HepG2 (cell line): ENCODE measurements around the gene MIDN. TPM values are rescaled to one million over a fixed set of nuclear protein-coding genes. Genes with fewer than 3 reads are reported as not detected.
A peak's percentile ranks its signal among the peaks of the same experiment; 100 is the strongest.

Experiments used
- ATAC-seq: fragments of 200-7000 bp; cut with Tn5 transposase; 3 replicates; pipeline ENCODE4 v1.9.1; 2020; ENCODE audit warnings: mild to moderate bottlenecking, moderate library complexity
- BruUV-seq: library from RNA; stranded (reverse); fragments of 400-500 nt; replicated peaks from 2 replicates; lab custom pipeline; 2021; lab: Mats Ljungman, UMichigan
- CTCF ChIA-PET: fragments of 300-600 bp; formaldehyde crosslinking; extraction: SDS; loops from one replicate; lab custom pipeline; 2021; ENCODE audit warnings: low total read pairs, inconsistent platforms, low intra/inter-chr PET ratio; lab: Yijun Ruan, JAX
- POLR2A ChIA-PET: fragments of 350-600 bp; sonication (Branson Sonifier 250); formaldehyde crosslinking; loops from one replicate; lab custom pipeline; 2020; ENCODE audit warnings: antibody characterized with exemption, inconsistent platforms; lab: Yijun Ruan, JAX
- DNase-seq: peaks from one replicate; pipeline ENCODE4 v3.0.0-alpha.2; 2015; ENCODE audit warnings: low spot score
- FAIRE-seq: peaks from 3 replicates; lab custom pipeline; 2011; peaks lifted over from hg19 to GRCh38; lab: Jason Lieb, UNC
- H2AFZ ChIP-seq: one replicate; pipeline ENCODE4 v1.6.1; 2011; ENCODE audit warnings: low read length, inconsistent platforms
- H3K27ac ChIP-seq: fragments of 300-600 bp; 3 replicates; pipeline ENCODE4 v1.8.0; 2011; ENCODE audit warnings: mixed run types, mild to moderate bottlenecking, mixed read lengths, low read length, inconsistent platforms; ENCODE audit not compliant: insufficient read depth; ENCODE audit errors: extremely low read length
- H3K27me3 ChIP-seq, 2 experiments: fragments of 200-600 bp in 1 of 2; 2 replicates in 1 of 2; 3 replicates in 1 of 2; pipeline versions ENCODE4 v1.6.0 to v1.8.0; 2011; ENCODE audit warnings: low read length in 2 of 2, mild to moderate bottlenecking in 2 of 2, moderate library complexity in 2 of 2, inconsistent platforms in 1 of 2; ENCODE audit not compliant: insufficient read depth in 2 of 2, control insufficient read depth in 1 of 2
- H3K36me3 ChIP-seq, 2 experiments: fragments of 200-600 bp in 1 of 2; replicated peaks in 1 of 2; 2 replicates in 1 of 2; 3 replicates in 1 of 2; pipeline versions ENCODE4 v1.5.1 to v1.8.0; 2011; ENCODE audit warnings: low read length in 2 of 2, inconsistent platforms in 1 of 2; ENCODE audit not compliant: insufficient read depth in 2 of 2, control insufficient read depth in 1 of 2
- H3K4me1 ChIP-seq: 2 replicates; pipeline ENCODE4 v1.5.1; 2012; ENCODE audit warnings: low read length, inconsistent platforms; ENCODE audit not compliant: insufficient read depth
- H3K4me2 ChIP-seq: 2 replicates; pipeline ENCODE4 v1.6.0; 2011; ENCODE audit warnings: low read depth, low read length, inconsistent platforms
- H3K4me3 ChIP-seq, 3 experiments: fragments of 200-600 bp in 1 of 3; sonication (generic), shearing (Covaris generic) in 1 of 3; replicated peaks in 1 of 3; 2 replicates each; pipeline ENCODE4 v1.5.1; 2011 to 2016; ENCODE audit warnings: low read length in 3 of 3, inconsistent platforms in 2 of 3, low read depth in 2 of 3, mild to moderate bottlenecking in 2 of 3, control low read depth in 1 of 3, mixed read lengths in 1 of 3; ENCODE audit not compliant: insufficient read depth in 1 of 3
- H3K79me2 ChIP-seq: one replicate; pipeline ENCODE4 v1.6.1; 2011; ENCODE audit warnings: low read length, inconsistent platforms; ENCODE audit not compliant: insufficient read depth
- H3K9ac ChIP-seq: 2 replicates; pipeline ENCODE4 v1.6.0; 2011; ENCODE audit warnings: mild to moderate bottlenecking, low read depth, low read length, inconsistent platforms; ENCODE audit not compliant: insufficient read depth
- H3K9me3 ChIP-seq: 2 replicates; pipeline ENCODE4 v1.5.1; 2012; ENCODE audit warnings: mild to moderate bottlenecking, low read length
- H4K20me1 ChIP-seq: 2 replicates; pipeline ENCODE4 v1.6.0; 2011; ENCODE audit warnings: inconsistent platforms, mild to moderate bottlenecking, low read length, moderate library complexity; ENCODE audit not compliant: insufficient read depth
- ATAD3A ChIP-seq: sonication (generic); formaldehyde crosslinking; IDR thresholded peaks from 2 replicates; pipeline ENCODE4 v1.4.0; 2020; ENCODE audit warnings: missing genetic modification reagents
- BRD4 ChIP-seq: sonication (generic); formaldehyde crosslinking; IDR thresholded peaks from 2 replicates; pipeline ENCODE4 v1.4.0; 2020; ENCODE audit warnings: missing genetic modification reagents
- DPF2 ChIP-seq: sonication (generic); formaldehyde crosslinking; IDR thresholded peaks from 2 replicates; pipeline ENCODE4 v1.4.0; 2020; ENCODE audit warnings: mild to moderate bottlenecking, low read depth, missing genetic modification reagents, borderline replicate concordance
- HNF4A ChIP-seq: sonication (generic); formaldehyde crosslinking; IDR thresholded peaks from 2 replicates; pipeline ENCODE4 v1.4.0; 2020; ENCODE audit warnings: missing genetic modification reagents
- HNRNPK ChIP-seq: fragments of 200-400 bp; formaldehyde crosslinking; IDR thresholded peaks from 2 replicates; pipeline ENCODE4 v1.6.1; 2018; ENCODE audit warnings: low read length, low read depth, moderate library complexity, mild to moderate bottlenecking; ENCODE audit not compliant: poor library complexity, severe bottlenecking
- HNRNPLL ChIP-seq: fragments of 200-400 bp; formaldehyde crosslinking; IDR thresholded peaks from 2 replicates; pipeline ENCODE4 v1.6.1; 2017; ENCODE audit warnings: mild to moderate bottlenecking, low read depth, low read length; ENCODE audit not compliant: poor library complexity, severe bottlenecking
- MXI1 ChIP-seq: IDR thresholded peaks from 3 replicates; pipeline ENCODE4 v1.6.1; 2012; ENCODE audit warnings: low read depth, low read length, inconsistent platforms, borderline replicate concordance
- NFIB ChIP-seq: sonication (generic); formaldehyde crosslinking; IDR thresholded peaks from 2 replicates; pipeline ENCODE4 v1.9.0; 2021; ENCODE audit warnings: missing genetic modification reagents, mild to moderate bottlenecking, borderline replicate concordance
- PBX2 ChIP-seq: IDR thresholded peaks from 2 replicates; pipeline ENCODE4 v1.6.1; 2016; ENCODE audit warnings: control low read depth
- PCBP1 ChIP-seq: fragments of 200-400 bp; formaldehyde crosslinking; IDR thresholded peaks from 2 replicates; pipeline ENCODE4 v1.6.1; 2017; ENCODE audit warnings: mild to moderate bottlenecking, low read depth, low read length, borderline replicate concordance
- RXRB ChIP-seq: IDR thresholded peaks from 2 replicates; pipeline ENCODE4 v1.6.1; 2016; ENCODE audit warnings: borderline replicate concordance, missing genetic modification reagents, missing compliant biosample characterization
- SAP130 ChIP-seq: IDR thresholded peaks from 2 replicates; pipeline ENCODE4 v1.6.1; 2016; ENCODE audit warnings: low read depth
- SIX1 ChIP-seq: sonication (generic); formaldehyde crosslinking; IDR thresholded peaks from 2 replicates; pipeline ENCODE4 v1.4.0; 2020; ENCODE audit warnings: missing genetic modification reagents, borderline replicate concordance
- ZBTB38 ChIP-seq: sonication (generic); formaldehyde crosslinking; IDR thresholded peaks from 2 replicates; pipeline ENCODE4 v1.5.1; 2020; ENCODE audit warnings: mild to moderate bottlenecking, missing genetic modification reagents
- ZFP36 ChIP-seq: fragments of 150-350 bp; IDR thresholded peaks from 2 replicates; pipeline ENCODE4 v1.6.1; 2018; ENCODE audit warnings: borderline replicate concordance, low read length, low read depth; ENCODE audit not compliant: partially characterized antibody
- ZFP36L2 ChIP-seq: sonication (generic); formaldehyde crosslinking; IDR thresholded peaks from 2 replicates; pipeline ENCODE4 v1.4.0; 2020; ENCODE audit warnings: missing genetic modification reagents
- ZNF333 ChIP-seq: sonication (generic); formaldehyde crosslinking; IDR thresholded peaks from 2 replicates; pipeline ENCODE4 v1.4.0; 2020; ENCODE audit warnings: mild to moderate bottlenecking, missing genetic modification reagents, borderline replicate concordance
- ZNF782 ChIP-seq: sonication (generic); formaldehyde crosslinking; IDR thresholded peaks from 2 replicates; pipeline ENCODE4 v1.4.0; 2020; ENCODE audit warnings: missing genetic modification reagents, mild to moderate bottlenecking, borderline replicate concordance
- ZSCAN29 ChIP-seq: sonication (generic); formaldehyde crosslinking; conservative IDR thresholded peaks from 2 replicates; pipeline ENCODE4 v1.4.0; 2020; ENCODE audit warnings: mild to moderate bottlenecking, missing genetic modification reagents
- WGBS: methylation state at CpG from one replicate; pipeline ENCODE4 v1.1.6; 2017; ENCODE audit warnings: low lambda C conversion rate; 5-methylcytosine and 5-hydroxymethylcytosine counted together
- in situ Hi-C: cut with HindIII; loops from 2 replicates; pipeline ENCODE4 v1.10.0; 2017; ENCODE audit warnings: low pct_unique_long_range_greater_than_20kb; ENCODE audit not compliant: extremely low pct_ligation_motif_present
- intact Hi-C: fragments of 100-400 bp; cut with micrococcal nuclease; formaldehyde crosslinking; loops from one replicate; pipeline ENCODE4 v1.10.0; 2022; ENCODE audit not compliant: unreplicated experiment
- polyA plus RNA-seq, 8 experiments: library from polyadenylated mRNA; depleted of rRNA in 3 of 8; stranded (reverse) in 7 of 8; unstranded in 1 of 8; fragments of >200 nt; fragmentation: Illumina TruSeq in 4 of 8; extraction: Trizol in 4 of 8; gene quantifications; 2 replicates each; pipeline versions ENCODE4 v1.2.1 to v1.2.3, GENCODE V29; 2011 to 2016; ENCODE audit warnings: low read depth in 4 of 8, missing spikeins in 1 of 8, mixed read lengths in 1 of 8; ENCODE audit not compliant: insufficient read depth in 1 of 8
- total RNA-seq, 5 experiments: library from RNA; depleted of rRNA; stranded (reverse); fragments of >200 nt; fragmentation: Illumina TruSeq; extraction: Trizol; gene quantifications; 2 replicates each; pipeline ENCODE4 v1.2.3, GENCODE V29; 2016; ENCODE audit warnings: low read depth in 1 of 5

Gene MIDN
- total and polyA plus RNA-seq, 2 of the 13 experiments (the other 11 are each of a cell fraction or from before 2014, with no cell fraction given): 8.4 to 18.0 TPM

GRCh38 chr19:1294688-1295087 lies 46.3 kb downstream of the MIDN start:
- intact Hi-C loops: no loop called here
- no peak for FAIRE-seq
- ChIA-PET CTCF (no interaction called here), POLR2A (no interaction called here)
- no peak overlapping the region for H3K4me3 ChIP-seq
- WGBS: 99% methylated on average over 12 of the region's 14 CpGs
- no peak for ATAC-seq
- H3K27ac ChIP-seq: no peak overlapping the region
- in situ Hi-C loops: no loop called here
- TF ChIP-seq ZFP36: peak; percentile 89
- TF ChIP-seq HNF4A: no peak
- TF ChIP-seq ZFP36L2: no peak
- no peak for TF ChIP-seq SIX1
- no peak for TF ChIP-seq ZNF782 (CRISPR knock-in tag)
- DNase-seq: no peak
- no peak overlapping the region for H3K4me2 ChIP-seq
- H3K79me2 ChIP-seq: peaks cover 21% of the 10 kb centered on the region
- H3K9ac ChIP-seq: no peak overlapping the region
- H3K4me1 ChIP-seq: peaks cover 33% of the 10 kb centered on the region
- no TSS peak for BruUV-seq
- no peaks in the 10 kb centered on the region for H3K27me3 ChIP-seq
- H3K36me3 ChIP-seq: peaks cover 0 to 2% of the 10 kb centered on the region in 2 experiments; a peak in 2 of 5 replicates
- no peak overlapping the region for H2AFZ ChIP-seq
- H4K20me1 ChIP-seq: no peaks in the 10 kb centered on the region
- no peaks in the 10 kb centered on the region for H3K9me3 ChIP-seq

- no peak for DNase-seq
- intact Hi-C loops (no loop called here), in situ Hi-C loops (no loop called here)
- 94% methylated on average over 70 of the region's 82 CpGs for WGBS
- Histone ChIP-seq H2AFZ (no peak overlapping the region), H3K27ac (no peak overlapping the region), H3K9me3 (no peaks in the 10 kb centered on the region), H3K4me1 (peaks cover 26% of the 10 kb centered on the region), H3K4me3 (no peak overlapping the region), H4K20me1 (no peaks in the 10 kb centered on the region), H3K4me2 (no peak overlapping the region), H3K79me2 (peaks cover 14% of the 10 kb centered on the region), H3K9ac (no peak overlapping the region), H3K27me3 (no peaks in the 10 kb centered on the region), H3K36me3 (peaks cover 0 to 2% of the 10 kb centered on the region in 2 experiments; a peak in 2 of 5 replicates)
- ChIA-PET CTCF (no interaction called here), POLR2A (no interaction called here)
- no TSS peak for BruUV-seq
- FAIRE-seq: no peak
- ATAC-seq: no peak
- no peak for TF ChIP-seq BRD4 (CRISPR knock-in tag)
- TF ChIP-seq DPF2: no peak
- no peak for TF ChIP-seq MXI1
- TF ChIP-seq ZSCAN29: no peak
- TF ChIP-seq RXRB (CRISPR knock-in tag): no peak
- peak; percentile 3 for TF ChIP-seq HNRNPLL
- TF ChIP-seq NFIB (CRISPR knock-in tag): no peak
- no peak for TF ChIP-seq PBX2 (CRISPR knock-in tag)
- TF ChIP-seq HNRNPK: peak; percentile 22
- TF ChIP-seq ATAD3A (CRISPR knock-in tag): no peak
- TF ChIP-seq ZNF333 (CRISPR knock-in tag): no peak
- TF ChIP-seq ZBTB38 (CRISPR knock-in tag): 0 out of 2 replicates have a peak, but pooled peaks have one; percentile 42
- no peak for TF ChIP-seq PCBP1
- TF ChIP-seq SAP130 (CRISPR knock-in tag): no peak
These were observed 47.0 kb downstream of the MIDN start for GRCh38 chr19:1295169-1296012.
